UCSD-AML1 (cell line): Measurements from ENCODE around the gene ZNF544.
"Not testable (repeated sequence)": the region's sequence is repeated elsewhere in the genome, so short reads cannot be mapped to it uniquely, and the experiment has no call there.

ENCODE experiments used
- DNase-seq: peaks from one replicate; lab custom pipeline; 2025; ENCODE audit not compliant: unreplicated experiment; lab: John Stamatoyannopoulos, UW

ZNF544 gene

DNA sequence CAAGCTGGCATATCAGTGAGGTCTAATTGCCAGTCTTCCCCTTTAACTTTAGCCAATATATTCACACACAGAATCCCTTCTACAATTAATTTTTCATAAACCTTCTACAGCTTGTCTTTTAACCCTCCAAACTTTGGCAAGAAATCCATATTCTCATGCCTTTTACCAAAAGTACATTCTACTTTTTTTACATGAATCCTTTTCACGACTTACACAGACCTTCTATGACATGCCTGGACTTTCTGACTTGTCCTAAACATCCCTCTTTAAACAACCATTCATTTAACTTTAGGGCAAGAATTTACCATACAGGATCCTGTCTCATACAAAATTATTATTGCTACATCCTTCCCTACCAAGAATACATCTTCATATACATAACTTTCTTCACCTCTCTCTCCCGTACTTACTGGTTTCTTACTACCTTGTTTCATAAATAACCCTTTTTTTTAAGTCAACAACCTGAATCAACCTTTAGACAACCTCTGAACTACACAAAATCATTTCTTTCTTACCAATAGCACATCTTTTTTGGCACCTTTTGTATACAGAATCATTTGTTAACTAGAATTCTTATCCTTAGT lies 23.5 kb downstream of the ZNF544 start:
- no peak for DNase-seq

DNA sequence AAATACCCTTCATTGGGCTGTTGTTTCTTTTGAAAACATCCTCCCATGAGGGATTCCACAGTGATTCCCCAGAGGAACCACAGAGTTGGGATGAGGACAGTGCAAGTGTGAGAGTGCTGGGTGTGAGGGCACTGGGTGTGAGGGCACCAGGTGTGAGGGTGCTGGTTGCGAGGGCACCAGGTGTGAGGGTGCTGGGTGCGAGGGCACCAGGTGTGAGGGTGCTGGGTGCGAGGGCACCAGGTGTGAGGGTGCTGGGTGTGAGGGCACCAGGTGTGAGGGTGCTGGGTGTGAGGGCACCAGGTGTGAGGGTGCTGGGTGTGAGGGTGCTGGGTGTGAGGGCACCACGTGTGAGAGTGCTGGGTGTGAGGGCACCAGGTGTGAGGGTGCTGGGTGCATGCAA lies 29.5 kb downstream of the ZNF544 start:
- DNase-seq, result not testable (repeated sequence)

DNA sequence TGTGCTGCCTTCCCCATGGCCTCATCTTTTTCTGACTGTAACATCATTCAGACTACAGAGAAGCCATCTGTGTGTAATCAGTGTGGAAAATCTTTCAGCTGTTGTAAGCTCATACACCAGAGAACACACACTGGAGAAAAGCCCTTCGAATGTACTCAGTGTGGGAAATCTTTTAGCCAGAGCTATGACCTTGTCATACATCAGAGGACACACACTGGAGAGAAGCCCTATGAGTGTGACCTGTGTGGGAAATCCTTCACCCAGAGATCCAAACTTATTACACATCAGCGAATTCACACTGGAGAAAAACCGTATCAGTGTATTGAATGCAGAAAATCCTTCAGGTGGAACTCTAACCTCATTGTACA lies 32.9 kb downstream of the ZNF544 start:
- no peak for DNase-seq

DNA sequence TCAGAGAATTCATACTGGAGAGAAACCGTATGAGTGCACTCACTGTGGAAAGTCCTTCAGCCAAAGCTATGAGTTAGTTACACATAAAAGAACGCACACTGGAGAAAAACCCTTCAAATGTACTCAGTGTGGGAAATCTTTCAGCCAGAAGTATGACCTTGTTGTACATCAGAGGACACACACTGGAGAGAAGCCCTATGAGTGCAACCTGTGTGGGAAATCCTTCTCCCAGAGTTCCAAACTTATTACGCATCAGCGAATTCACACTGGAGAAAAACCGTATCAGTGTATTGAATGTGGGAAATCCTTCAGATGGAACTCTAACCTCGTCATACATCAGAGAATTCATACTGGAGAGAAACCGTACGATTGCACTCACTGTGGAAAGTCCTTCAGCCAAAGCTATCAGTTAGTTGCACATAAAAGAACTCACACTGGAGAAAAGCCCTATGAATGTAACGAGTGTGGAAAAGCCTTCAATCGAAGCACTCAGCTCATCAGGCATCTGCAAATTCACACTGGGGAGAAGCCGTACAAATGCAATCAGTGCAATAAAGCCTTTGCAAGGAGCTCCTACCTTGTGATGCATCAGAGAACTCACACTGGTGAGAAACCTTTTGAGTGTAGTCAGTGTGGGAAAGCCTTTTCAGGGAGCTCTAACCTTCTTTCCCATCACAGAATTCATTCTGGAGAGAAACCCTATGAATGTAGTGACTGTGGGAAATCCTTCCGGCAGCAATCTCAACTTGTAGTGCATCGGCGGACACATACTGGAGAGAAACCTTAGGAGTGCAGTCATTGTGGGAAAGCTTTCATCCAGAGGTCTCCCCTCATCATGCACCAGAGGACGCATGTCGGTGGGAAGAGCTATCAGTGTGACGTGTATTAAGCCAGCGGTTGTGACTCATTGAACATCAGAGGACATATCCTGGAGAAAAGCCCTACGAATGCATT lies 33.5 kb downstream of the ZNF544 start:
- DNase-seq, result no peak

DNA sequence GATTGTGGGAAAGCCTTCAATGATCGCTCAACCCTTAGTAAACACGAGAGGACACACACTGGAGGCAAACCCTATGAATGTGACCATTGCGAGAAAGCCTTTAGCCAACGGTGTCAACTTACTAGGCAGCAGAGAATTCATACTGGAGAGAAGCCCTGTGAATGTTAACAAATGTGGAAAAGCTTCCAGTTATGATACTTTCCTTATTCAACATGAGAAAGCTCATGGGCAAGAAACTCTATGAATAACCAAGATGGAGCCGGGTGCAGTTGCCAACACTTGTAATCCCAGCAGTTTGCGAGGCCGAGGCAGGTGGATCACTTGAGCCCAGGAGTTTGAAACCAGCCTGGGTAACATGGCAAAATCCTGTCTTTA lies 34.2 kb downstream of the ZNF544 start:
- no peak for DNase-seq

DNA sequence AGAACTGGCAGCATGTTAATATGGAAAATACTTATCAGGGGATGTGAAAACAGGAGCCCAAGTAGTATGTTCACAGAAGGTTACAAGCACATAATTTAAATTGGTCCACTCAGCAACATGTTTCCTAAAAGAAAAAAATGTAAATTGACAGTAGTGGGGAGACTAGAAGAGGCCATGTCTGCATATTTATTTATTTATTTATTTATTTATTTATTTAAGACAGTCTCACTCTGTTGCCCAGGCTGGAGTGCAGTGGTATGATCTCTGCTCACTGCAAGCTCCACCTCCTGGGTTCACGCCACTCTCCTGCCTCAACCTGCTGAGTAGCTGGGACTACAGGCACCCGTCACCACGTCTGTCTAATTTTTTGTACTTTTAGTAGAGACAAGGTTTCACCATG lies 36.4 kb downstream of the ZNF544 start:
- no peak for DNase-seq

DNA sequence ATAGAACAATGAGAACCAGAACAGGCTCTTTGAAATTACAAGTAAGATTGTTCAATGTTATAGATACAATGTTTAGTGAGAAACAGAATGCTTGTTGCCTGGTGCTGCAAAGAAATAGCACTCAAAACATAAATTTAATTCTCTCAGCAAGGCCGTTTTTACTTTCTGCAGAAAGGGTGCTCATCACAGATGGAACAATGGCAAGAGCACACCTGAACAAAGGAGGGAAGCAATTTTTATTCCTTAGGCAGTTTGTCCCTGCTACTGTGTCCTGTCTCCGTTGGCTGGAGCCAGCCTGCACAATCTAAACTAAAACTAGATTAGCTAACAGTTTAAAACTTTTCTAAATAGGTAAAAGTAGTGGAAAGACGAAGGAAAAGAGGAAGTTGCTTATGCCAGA lies 39.6 kb downstream of the ZNF544 start:
- DNase-seq, result no peak

DNA sequence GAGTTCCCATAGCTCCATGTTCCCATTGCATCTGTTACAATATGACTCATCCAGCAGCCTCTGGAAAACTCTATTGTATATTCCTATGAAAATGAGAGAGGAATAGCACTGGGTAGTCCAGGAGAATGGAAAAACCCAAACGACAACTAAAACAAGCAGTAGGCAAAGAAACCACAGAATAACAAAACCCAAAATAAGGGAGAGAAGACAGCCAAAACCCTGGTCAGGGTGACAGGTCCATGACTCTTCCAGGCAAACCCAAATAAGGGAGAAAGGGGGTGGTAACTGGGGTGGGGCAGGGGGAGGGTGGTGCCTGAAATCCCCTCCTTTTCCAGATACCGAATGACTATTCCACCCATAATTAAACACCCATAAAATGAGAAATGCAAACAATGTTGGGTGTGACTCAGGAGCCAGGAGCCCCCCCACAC lies 46.1 kb downstream of the ZNF544 start:
- DNase-seq, result no peak

DNA sequence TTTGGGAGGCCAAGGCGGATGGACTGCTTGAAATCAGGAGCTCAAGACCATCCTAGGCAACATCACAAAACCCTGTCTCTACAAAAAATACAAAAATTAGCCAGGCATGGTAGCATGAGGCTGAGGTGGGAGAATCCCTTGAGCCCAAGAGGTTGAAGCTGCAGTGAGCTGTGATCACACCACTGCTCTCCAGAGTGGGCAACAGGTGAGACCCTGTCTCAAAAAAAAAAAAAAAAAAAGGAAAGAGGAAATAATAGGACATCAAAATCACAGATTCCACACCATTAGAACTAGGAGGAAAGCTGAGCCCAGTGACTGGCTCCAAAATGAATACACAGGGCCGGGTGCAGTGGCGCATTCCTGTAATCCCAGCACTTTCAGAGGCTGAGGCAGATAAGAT lies 46.9 kb downstream of the ZNF544 start:
- DNase-seq, result no peak

DNA sequence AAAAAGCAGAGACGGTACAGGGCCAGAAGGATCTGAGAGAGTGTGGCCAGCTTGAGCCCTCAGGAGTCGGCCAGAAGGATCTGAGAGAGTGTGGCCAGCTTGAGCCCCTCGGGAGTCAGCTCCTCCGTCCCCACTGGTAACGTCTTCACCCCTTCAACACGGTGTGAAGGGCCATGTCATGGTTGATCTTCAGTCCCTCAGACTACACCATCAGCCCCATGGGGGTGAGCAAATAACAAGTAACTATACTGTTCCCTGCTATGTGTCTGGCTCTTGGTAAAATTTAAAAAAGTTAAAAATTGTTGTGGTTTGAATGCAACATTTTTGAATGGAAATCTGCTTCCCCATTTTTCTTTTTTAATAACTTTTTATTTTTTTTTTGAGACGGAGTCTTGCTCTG lies 48.5 kb downstream of the ZNF544 start:
- no peak for DNase-seq

DNA sequence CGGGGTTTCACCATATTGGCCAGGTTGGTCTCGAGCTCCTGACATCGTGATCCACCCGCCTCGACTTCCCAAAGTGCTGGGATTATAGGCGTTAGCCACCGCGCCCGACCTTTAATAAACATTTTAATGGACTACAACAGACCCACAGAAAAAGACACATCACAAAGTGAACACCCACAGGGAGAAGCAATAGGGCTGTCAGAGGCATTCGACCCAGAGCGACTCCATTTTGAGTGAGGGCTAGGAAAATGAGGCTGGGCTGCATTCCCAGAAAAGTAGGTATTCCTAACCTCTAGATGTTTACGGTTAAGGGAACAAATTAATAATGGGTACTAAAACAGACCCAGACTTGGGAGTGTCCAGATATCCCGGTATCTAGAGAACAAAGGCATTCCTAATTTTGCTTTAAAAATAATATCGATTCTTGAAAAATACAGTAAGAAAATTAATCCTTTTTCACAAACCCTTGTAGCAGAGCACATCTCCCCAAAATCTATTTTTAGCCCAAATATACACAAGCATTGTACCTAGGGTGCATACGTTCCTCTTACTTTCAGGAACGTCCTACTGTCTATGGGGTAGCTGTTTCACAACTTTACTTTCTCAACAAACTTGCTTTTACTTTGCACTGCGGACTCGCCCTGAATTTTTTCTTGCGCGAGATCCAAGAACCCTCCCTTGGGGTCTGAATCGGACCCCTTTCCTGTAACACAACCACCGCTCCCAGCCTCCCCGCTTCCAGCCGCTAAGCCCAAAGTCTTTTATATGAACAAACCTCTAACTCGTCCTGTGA lies 49.2 kb downstream of the ZNF544 start:
- DNase-seq, result no peak

DNA sequence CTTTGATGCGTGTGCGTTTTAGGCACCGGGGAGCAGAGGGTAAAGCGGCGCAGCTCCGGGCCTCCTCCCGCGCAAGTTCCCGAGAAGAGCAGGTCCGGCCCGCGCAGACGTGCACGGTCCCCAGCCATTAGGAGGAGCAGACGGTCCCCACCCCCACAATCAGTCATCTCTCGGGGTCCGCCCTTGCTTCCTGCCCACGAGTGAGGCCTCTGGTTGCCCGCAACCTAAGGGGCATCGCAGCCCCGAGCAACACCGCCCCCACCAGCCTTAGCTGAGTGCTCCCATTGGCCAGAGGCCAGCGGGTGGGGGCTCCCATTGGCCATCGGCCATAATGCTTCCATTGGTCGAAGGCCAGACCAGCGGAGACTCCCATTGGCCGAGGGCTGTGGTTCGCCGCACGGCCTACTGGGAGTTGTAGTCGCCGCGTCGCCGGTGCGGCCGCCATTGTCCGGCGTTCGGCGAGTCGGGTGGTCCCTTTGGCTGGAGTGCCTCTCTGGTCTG lies 49.9 kb downstream of the ZNF544 start, which contains the start of gene ZNF8:
TSS of gene ZNF8 (plus strand) at position 415 of the 501 bp plus-strand sequence. CDS start 127 bp downstream, outside the sequence.
- DNase-seq, result peak; percentile 98

DNA sequence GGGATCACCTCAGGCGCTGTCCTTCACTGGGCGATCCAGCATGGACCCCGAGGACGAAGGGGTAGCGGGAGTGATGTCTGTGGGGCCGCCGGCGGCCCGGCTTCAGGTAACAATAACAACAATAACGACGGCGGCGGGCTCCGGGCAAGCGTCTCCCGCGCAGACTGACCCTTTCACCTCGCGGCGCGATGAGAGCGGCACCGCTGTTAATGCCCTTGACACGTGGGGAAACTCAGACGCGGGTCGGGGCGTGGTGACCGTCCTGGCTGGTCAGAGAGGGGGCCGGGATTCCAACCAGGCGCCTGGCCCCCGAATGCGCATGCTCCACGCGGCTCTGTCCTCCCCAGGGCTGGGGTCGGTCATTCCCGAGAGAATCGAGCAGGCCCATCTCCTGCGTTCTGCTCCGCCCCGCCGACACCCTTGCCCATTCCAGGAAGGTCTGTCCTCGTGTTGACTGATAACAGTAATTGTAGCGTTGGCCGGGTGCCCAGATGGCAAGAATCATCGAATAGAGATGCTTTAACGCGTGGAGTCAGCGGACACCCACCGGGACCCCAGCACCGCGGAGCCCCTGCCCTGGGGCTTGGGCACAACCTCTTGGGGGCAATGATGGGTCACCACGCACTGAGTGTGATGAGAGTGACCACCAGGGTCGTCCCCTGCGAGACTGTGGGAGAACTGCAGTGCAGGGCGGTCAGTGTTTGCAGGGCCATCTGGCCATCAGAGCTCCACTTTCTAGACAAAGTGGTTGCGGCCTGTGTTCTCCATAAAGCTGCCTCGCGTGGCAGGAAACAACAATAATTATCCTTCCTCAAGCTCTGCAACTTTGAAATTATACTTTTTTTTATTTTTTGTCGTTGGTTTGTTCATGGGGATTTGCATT lies 50.6 kb downstream of the ZNF544 start:
- DNase-seq, result peak; percentile 67

DNA sequence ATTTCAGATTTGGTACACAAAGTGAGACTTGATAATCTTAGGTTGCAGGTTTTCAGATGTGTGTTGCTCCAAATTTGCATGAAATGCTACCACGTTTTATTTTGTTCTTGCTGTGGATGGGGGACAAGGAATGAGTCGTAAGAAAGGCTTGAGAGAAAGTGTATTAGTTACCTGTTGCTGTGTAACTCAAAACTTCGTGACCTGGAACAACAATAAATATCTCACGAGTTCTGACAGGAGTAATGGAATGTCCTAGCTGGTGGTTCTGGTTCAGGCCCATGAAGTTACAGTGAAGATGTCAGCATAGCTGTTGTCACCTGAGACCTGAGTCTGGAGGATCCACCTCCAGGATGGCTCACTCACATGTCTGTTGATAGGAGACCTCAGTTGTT lies 51.2 kb downstream of the ZNF544 start:
- no peak for DNase-seq

DNA sequence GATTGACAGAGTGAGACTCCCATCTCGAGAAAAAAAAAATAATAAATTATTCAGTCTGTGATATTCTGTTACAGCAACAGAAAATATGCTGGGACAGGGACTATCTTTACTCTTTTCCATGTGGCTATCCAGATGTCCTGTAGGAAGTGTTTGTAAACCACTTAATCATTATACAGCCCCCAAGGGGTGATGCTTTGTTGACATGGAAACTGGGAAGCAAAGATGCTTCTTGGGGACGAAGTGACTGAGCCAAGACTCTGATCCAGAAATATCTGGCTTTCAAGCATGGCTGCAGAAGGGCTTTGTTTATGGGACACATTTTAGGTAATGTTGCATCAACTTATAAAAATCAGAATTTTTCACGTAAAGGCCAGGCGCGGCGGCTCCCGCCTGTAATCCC lies 55.5 kb downstream of the ZNF544 start:
- no peak for DNase-seq

DNA sequence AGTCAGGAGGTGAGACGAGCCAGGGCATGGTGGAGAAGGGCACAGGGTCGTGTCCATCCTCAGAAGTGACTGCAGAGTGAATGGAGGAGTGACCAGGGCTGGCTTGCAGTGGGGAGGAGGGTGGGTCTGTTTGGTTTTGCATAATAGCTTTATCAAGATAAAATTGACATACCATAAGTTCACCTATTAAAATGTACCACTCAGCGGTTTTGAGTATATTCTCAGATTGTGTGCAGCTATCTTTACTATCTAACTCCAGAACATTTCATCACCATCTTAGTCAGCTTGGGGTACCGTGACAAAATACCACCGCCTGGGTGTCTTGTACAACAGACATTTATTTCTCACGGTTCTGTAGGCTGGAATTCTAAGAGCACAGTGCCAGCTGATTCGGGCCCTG lies 63.2 kb downstream of the ZNF544 start:
- no peak for DNase-seq

DNA sequence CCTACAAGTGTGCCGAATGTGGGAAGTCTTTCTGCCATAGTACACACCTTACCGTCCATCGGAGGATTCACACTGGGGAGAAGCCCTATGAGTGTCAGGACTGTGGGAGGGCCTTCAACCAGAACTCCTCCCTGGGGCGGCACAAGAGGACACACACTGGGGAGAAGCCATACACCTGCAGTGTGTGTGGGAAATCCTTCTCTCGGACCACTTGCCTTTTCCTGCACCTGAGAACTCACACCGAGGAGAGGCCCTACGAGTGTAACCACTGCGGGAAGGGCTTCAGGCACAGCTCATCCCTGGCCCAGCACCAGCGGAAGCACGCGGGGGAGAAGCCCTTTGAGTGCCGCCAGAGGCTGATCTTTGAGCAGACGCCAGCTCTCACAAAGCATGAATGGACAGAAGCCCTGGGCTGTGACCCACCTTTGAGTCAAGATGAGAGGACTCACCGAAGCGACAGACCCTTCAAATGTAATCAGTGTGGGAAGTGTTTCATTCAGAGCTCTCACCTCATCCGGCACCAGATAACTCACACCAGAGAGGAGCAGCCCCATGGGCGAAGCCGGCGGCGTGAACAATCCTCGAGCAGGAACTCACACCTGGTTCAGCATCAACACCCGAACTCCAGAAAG lies 66.1 kb downstream of the ZNF544 start:
- no peak for DNase-seq

DNA sequence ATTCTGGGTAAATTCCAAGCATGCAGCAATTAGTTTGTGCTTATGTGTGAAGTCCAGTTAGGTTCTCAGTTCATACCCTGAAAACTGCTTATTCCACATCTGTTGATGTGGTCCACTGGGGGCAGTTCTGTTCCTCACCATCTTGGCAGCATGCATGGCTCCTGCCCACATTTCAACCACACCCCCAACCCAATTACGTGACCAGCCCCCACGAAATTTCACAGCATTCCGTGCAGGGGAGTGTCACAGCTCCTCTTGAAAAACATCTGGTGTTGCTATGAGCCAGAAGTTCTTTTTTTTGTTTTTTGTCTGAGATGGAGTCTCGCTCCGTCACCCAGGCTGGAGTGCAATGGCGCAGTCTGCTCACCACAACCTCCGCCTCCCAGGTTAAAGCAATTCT lies 67.4 kb downstream of the ZNF544 start:
- DNase-seq, result no peak

DNA sequence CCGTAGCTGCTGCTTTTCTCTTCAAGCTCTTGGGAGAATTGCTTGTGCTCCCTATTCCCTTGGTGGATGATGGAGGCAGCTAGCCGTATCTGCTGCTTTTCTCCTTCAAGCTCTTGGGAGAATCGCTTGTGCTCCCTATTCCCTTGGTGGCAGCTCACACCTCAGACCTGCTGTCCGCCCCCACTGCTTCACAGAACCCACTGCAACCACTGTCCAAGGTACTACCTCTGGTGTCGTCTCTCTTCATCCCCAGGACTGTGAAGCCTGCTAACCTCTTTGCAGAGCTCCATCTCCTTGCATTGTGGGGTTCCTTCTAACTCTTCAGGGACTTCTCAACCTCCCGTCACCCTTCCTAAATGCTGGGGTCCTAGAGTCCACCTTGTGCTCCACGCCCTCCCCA lies 71.9 kb downstream of the ZNF544 start:
- DNase-seq, result no peak

DNA sequence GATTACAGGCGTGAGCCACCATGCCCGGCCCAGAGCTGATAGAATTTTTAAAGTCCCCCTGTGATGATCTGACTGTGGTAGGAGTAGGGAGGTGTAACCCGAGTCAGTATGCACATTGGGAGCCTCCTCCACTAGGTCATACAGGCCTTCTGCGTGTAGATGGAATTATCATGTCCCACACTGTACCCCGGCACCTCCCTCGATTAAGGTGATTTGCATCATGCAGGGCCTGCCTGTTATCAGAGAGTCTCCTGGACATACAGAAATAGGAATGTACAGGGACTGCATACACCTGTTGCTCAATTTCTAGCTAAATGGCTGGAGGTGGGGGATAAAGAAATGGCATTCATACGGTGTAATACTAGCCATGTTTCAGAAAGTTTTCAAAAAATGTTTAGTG lies 75.5 kb downstream of the ZNF544 start:
- DNase-seq, result no peak
